ENCODE data around the gene ADGRV1. TPM values are rescaled to one million over a fixed set of nuclear protein-coding genes. Genes with fewer than 3 reads are reported as not detected.

ADGRV1 gene
- total and polyA plus RNA-seq, 9 of the 15 experiments (the other 6 are each of a cell fraction or from before 2014, with no cell fraction given) = 21.7 to 156 (median 58.2) TPM

DNA sequence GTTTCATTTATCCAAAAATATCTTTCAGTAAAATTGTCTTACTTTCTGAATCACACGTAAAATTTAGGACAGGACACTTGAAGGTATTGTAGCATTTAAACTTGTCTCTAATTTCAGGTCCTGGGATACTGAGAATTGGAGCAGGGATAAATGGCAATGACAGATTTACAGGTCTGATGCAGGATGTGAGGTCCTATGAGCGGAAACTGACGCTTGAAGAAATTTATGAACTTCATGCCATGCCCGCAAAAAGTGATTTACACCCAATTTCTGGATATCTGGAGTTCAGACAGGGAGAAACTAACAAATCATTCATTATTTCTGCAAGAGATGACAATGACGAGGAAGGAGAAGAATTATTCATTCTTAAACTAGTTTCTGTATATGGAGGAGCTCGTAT, 99.2 kb downstream of the ADGRV1 start (continued):
- TF ChIP-seq, protein P1, sequence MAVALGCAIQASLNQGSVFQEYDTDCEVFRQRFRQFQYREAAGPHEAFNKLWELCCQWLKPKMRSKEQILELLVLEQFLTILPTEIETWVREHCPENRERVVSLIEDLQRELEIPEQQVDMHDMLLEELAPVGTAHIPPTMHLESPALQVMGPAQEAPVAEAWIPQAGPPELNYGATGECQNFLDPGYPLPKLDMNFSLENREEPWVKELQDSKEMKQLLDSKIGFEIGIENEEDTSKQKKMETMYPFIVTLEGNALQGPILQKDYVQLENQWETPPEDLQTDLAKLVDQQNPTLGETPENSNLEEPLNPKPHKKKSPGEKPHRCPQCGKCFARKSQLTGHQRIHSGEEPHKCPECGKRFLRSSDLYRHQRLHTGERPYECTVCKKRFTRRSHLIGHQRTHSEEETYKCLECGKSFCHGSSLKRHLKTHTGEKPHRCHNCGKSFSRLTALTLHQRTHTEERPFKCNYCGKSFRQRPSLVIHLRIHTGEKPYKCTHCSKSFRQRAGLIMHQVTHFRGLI (CRISPR knock-in tag; IDR thresholded peaks at IDR 0.05) = no peak
- TF ChIP-seq, protein P2, sequence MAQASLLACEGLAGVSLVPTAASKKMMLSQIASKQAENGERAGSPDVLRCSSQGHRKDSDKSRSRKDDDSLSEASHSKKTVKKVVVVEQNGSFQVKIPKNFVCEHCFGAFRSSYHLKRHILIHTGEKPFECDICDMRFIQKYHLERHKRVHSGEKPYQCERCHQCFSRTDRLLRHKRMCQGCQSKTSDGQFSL (CRISPR knock-in tag; IDR thresholded peaks at IDR 0.05) = no peak
- TF ChIP-seq, protein P2 (tag; IDR thresholded peaks at IDR 0.05) = no peak
- TF ChIP-seq NEUROD1 (IDR thresholded peaks at IDR 0.05; ENCODE audit: borderline replicate concordance, low read depth, low read length, partially characterized antibody) (no peak), ELF2 (CRISPR knock-in tag; IDR thresholded peaks at IDR 0.05) (no peak), POLR2B (IDR thresholded peaks at IDR 0.05; ENCODE audit: low read depth, partially characterized antibody) (no peak), DMBX1 (CRISPR knock-in tag; IDR thresholded peaks at IDR 0.05; ENCODE audit: borderline replicate concordance) (peak; percentile 92; the same call in 1 of the 2 replicates), SUPT5H (IDR thresholded peaks at IDR 0.05) (no peak), SAP30 (IDR thresholded peaks at IDR 0.05; ENCODE audit: borderline replicate concordance, insufficient read depth, low read depth, low read length, poor library complexity, severe bottlenecking) (no peak), RAD51 (IDR thresholded peaks at IDR 0.05; ENCODE audit: borderline replicate concordance, low read depth) (no peak), NFRKB (IDR thresholded peaks at IDR 0.05; ENCODE audit: low read depth) (no peak; the same call in 1 of the 2 replicates), ETV5 (CRISPR knock-in tag; IDR thresholded peaks at IDR 0.05; ENCODE audit: low read depth) (peak; percentile 82), ZNF398 (CRISPR knock-in tag; IDR thresholded peaks at IDR 0.05) (no peak), RB1 (IDR thresholded peaks at IDR 0.05; ENCODE audit: low read depth) (no peak), SOX6 (IDR thresholded peaks at IDR 0.05) (no peak), SNIP1 (IDR thresholded peaks at IDR 0.05; ENCODE audit: low read depth) (no peak)
- TF ChIP-seq, protein P3, sequence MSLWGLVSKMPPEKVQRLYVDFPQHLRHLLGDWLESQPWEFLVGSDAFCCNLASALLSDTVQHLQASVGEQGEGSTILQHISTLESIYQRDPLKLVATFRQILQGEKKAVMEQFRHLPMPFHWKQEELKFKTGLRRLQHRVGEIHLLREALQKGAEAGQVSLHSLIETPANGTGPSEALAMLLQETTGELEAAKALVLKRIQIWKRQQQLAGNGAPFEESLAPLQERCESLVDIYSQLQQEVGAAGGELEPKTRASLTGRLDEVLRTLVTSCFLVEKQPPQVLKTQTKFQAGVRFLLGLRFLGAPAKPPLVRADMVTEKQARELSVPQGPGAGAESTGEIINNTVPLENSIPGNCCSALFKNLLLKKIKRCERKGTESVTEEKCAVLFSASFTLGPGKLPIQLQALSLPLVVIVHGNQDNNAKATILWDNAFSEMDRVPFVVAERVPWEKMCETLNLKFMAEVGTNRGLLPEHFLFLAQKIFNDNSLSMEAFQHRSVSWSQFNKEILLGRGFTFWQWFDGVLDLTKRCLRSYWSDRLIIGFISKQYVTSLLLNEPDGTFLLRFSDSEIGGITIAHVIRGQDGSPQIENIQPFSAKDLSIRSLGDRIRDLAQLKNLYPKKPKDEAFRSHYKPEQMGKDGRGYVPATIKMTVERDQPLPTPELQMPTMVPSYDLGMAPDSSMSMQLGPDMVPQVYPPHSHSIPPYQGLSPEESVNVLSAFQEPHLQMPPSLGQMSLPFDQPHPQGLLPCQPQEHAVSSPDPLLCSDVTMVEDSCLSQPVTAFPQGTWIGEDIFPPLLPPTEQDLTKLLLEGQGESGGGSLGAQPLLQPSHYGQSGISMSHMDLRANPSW (CRISPR knock-in tag; IDR thresholded peaks at IDR 0.05) = no peak
- TF ChIP-seq, protein P4, sequence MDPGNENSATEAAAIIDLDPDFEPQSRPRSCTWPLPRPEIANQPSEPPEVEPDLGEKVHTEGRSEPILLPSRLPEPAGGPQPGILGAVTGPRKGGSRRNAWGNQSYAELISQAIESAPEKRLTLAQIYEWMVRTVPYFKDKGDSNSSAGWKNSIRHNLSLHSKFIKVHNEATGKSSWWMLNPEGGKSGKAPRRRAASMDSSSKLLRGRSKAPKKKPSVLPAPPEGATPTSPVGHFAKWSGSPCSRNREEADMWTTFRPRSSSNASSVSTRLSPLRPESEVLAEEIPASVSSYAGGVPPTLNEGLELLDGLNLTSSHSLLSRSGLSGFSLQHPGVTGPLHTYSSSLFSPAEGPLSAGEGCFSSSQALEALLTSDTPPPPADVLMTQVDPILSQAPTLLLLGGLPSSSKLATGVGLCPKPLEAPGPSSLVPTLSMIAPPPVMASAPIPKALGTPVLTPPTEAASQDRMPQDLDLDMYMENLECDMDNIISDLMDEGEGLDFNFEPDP (CRISPR knock-in tag; IDR thresholded peaks at IDR 0.05) = no peak

All from K562 (cell line).